8988T (cell line): ENCODE results near the gene ABCA7.

Source experiments
- DNase-seq: peaks from one replicate; pipeline ENCODE4 v3.0.0; 2011

ABCA7 gene

DNA sequence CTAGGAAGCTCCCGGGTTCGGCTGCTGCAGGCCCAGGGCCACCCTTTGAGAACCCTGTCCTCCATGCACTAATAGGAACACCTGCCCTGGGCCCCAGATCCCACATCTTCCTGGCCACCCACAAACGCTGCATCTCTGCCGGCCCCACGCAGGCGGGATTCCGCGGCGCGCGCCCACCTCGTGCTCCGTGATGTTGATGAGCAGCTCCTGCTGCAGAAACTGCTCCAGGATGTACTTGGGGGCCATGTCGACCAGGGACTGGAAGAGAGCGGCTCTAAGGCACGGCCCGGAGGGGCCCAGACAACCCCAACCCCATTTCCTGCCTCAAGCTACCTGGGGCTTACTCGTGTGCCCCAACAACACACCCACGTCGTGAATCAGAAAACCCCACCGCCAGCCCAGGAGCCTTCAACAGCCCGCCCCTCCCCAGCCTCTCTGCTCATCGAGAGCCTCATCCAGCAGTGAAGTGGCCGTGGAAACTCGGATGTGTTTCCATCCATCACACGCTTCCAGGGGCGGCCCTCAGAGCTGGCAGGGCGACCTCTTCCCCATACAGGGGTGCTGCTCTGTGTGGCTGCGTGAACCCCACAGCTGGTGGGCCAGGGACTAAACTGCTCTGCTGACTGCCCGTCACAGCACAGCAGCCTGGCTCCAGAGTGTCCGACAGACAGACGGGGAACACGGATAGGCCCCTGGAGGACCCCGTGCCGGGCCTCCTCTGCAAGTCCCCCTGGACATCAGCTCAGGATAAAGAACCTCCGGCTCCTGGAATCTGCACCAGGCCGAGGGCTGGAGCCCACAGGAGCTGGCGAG is 51.0 kb downstream of the ABCA7 start:
- DNase-seq = no peak

- no peak for DNase-seq
Observed at GRCh38 chr19:1091544-1092175, 51.8 kb downstream of the ABCA7 start.

DNA sequence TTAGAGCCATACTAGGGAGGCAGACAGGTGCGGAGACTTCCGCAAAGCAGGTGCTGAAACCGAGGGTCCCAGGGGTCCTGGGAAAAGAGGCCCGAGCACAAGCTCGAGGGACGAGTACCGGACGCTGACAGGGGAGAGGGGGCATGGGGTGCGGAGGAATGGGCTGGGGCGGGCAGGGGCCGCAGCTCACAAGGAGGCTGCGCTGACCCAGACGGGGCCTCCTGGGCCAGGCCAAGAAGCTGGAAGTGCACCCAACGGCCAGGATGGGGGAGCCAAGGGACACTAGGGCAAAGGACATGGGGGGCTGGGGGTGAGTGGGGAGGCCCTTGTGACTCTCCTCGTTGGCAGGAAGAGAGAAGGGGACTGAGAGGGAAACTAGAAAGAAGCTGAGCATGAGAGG is 53.4 kb downstream of the ABCA7 start:
- DNase-seq = no peak

DNA sequence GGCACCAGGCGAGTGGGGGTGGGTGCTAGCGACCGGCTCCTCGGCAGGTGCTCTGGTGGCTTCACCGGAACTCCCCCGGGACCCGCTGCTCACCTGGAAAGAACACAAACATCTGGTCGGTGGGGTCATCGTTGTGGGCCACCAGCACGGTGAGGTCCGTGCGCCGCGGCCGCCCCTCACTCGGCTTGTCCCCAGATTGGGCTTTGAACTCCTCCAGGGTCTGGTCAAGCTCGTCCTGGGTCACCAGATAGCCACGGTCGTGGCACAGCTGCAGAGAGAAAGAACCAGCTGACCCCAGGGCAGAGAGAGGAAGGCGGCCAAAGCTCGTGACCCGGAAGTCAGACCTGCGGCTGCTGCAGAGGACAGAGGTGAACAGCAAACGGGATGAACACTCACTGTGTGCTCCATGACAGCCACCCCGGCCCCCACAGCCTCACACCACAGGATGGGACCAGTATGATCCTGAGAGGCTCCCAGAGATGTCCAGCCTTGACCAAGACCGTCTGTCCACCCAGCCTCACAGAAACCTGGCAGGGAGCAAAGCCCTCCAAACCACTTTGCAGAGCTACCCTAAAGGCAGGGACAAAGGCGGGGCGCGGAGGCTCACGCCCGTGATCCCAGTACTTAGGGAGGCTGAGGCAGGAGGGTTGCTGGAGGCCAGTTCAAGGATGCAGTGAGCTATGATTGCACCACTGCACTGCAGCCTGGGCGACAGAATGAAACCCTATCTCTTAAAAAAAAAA is 54.1 kb downstream of the ABCA7 start:
- DNase-seq = no peak

- no peak for DNase-seq
Observed at GRCh38 chr19:1094655-1094977, 54.7 kb downstream of the ABCA7 start.

GRCh38 chr19:1094978-1095701 is 55.2 kb downstream of the ABCA7 start, which contains the start of gene POLR2E:
TSS of gene POLR2E (minus strand) at chr19:1095375. CDS start at chr19:1095315, 60 bp downstream.
- peak; percentile 96 for DNase-seq

DNA sequence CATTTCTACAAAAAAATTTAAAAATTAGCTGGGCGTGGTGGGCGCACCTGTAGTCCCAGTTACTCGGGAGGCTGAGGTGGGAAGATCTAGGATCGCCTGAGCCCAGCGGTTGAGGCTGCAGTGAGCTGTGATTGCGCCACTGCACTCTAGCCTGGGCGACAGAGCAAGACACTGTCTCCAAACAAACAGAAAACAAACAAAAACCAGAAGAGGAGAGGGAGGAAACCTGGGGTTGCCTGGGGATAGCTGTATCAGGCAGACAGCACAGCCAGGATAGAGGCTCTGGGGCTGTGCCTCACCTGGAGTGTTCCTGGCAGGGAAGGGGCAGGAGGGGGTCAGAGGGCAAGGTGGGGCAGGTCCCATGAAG is 57.9 kb downstream of the ABCA7 start:
- no peak for DNase-seq

- DNase-seq = no peak
Observed at GRCh38 chr19:1098177-1099051, 58.5 kb downstream of the ABCA7 start.

- DNase-seq = no peak
Observed at GRCh38 chr19:1101337-1101698, 61.4 kb downstream of the ABCA7 start.

DNA sequence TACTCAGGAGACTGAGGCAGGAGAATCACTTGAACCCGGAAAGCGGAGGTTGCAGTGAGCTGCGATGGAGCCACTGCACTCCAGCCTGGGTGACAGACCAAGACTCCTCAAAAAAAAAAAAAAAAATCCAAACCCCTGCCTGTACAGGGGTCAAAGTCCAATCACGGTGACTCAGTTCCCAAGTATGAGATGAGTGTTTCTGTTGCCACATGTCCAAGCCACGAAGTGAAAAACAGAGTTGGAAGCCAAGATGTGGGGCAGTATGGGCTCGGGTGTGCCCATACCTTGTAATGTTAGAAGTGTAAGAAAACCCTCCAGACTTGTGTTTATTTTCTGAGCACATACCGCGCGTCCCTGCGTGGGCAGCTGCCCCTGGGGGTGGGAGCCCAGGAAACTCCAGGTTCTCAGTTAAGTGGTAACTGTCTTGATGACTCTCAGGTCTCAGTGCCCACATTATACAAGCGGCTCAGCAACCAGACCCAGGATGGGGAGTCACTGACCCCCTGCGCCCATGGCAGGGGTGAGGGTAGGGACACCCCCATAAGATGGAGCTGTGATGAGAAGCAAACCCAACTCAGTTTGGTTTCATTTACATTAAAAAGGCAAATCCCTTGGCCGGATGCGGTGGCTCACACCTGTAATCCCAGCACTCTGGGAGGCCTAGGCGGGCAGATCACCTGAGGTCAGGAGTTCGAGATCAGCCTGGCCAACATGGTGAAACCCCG is 62.7 kb downstream of the ABCA7 start:
- DNase-seq = no peak

- DNase-seq = no peak
Observed at GRCh38 chr19:1103132-1103707, 63.3 kb downstream of the ABCA7 start.

DNA sequence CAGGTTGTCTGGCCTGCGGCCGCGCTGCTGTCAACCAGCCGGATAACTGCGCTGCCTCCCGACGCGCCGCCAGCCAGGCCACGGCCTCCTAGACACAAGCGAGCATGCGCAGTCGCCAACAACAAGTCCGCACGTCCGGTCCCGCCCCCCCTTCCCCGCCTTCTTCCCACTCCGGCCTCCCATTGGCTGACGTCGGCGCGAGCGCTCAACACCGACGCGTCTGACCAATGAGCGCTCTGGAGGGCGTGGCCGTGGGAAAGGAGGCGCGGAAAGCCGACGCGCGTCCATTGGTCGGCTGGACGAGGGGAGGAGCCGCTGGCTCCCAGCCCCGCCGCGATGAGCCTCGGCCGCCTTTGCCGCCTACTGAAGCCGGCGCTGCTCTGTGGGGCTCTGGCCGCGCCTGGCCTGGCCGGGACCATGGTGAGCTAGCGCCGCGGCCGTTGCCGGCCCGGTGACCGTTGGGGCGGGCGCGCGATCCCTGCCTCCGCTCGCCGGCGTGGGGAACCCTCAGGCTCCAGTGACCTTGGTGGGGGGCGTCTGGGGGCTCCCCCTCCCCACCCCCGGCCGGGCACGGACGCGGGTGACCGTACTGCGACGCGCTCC is 63.9 kb downstream of the ABCA7 start, which contains the start of gene GPX4:
Gene GPX4 (plus strand): TSS at position 287 of the 603 bp plus-strand sequence. CDS start 50 bp downstream, at position 337.
- DNase-seq = peak; percentile 99

DNA sequence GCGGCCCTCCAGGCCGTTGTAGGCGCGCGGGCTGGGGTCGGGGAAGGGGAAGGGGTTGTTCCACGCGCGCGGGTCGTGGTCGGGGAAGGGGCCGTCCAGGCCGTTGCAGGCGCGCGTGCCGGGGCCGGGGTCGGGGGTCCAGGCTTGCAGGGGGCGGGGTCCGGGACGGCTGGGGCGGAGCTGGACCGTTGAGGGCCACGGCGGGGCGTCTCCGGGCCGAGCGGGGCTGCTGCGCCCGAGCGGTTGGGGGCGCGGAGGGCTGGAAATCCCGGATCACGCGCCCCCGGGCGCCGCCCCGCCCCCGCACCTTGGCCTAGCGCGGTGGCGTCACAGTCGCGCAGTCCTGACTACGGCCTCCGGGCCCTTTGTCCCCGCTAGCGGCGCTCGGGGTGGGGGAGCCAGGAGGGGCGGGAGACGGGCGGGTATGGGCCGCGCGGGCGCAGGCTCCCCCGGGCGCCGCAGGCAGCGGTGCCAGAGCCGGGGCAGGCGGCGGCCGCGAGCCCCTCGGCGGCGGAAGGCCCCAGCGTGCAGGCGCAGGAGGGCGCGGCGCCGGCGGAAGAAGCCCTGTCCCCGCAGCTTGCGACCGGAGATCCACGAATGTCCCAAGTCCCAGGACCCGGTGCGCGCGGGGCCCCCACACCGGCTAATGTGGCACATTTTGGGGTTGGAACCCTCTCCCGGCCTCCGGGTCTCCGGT is 64.6 kb downstream of the ABCA7 start:
- DNase-seq = peak; percentile 90

- DNase-seq = no peak
Observed at GRCh38 chr19:1105008-1105872, 65.3 kb downstream of the ABCA7 start.

- DNase-seq = no peak
Observed at GRCh38 chr19:1105873-1106840, 66.2 kb downstream of the ABCA7 start.

GRCh38 chr19:1106841-1107660 is 67.1 kb downstream of the ABCA7 start:
- no peak for DNase-seq
